AG10803 (cell line): Measurements from ENCODE around the gene NTN4.
"Not testable (repeated sequence)": the region's sequence is repeated elsewhere in the genome, so short reads cannot be mapped to it uniquely, and the experiment has no call there.

ENCODE experiments used
- DNase-seq: peaks from one replicate; pipeline ENCODE4 v3.0.0; 2010; ENCODE audit warnings: low read depth
- H3K4me3 ChIP-seq: 2 replicates; pipeline ENCODE4 v1.5.1; 2011; ENCODE audit warnings: mild to moderate bottlenecking, low read length, control low read depth
- CTCF ChIP-seq: conservative IDR thresholded peaks from 2 replicates; pipeline ENCODE4 v1.5.1; 2011; ENCODE audit warnings: mild to moderate bottlenecking, low read length, control low read depth, inconsistent platforms

NTN4 gene

GRCh38 chr12:95784286-95784685, 6.3 kb downstream of the NTN4 start:
- no peak overlapping the region for H3K4me3 ChIP-seq
- no peak for DNase-seq
- TF ChIP-seq CTCF: no peak

GRCh38 chr12:95775466-95775865, 15.1 kb downstream of the NTN4 start:
- not testable (repeated sequence) for H3K4me3 ChIP-seq, DNase-seq

- peak; percentile 42 for DNase-seq
- no peak overlapping the region for H3K4me3 ChIP-seq
- no peak for TF ChIP-seq CTCF
Observed at GRCh38 chr12:95774311-95775045, 16.1 kb downstream of the NTN4 start.

- TF ChIP-seq CTCF: no peak
- DNase-seq: no peak
- no peak overlapping the region for H3K4me3 ChIP-seq
Observed at GRCh38 chr12:95773320-95773719, 17.2 kb downstream of the NTN4 start.

- no peak for DNase-seq
- no peak overlapping the region for H3K4me3 ChIP-seq
- no peak for TF ChIP-seq CTCF
Observed at GRCh38 chr12:95767703-95768102, 22.9 kb downstream of the NTN4 start.

GRCh38 chr12:95766356-95767019, 24.1 kb downstream of the NTN4 start:
- DNase-seq: no peak
- no peak for TF ChIP-seq CTCF
- H3K4me3 ChIP-seq: no peak overlapping the region

- no peak for DNase-seq
Observed at GRCh38 chr12:95764848-95765247, 25.7 kb downstream of the NTN4 start.

More at GRCh38 chr12:95764848-95765247, 25.7 kb downstream of the NTN4 start:
- no peak overlapping the region for H3K4me3 ChIP-seq
- TF ChIP-seq CTCF: no peak
